Measurements from ENCODE around the gene ZBTB22.

ZBTB22 gene

GRCh38 chr6:33319939-33320314 lies 2.4 kb upstream of the ZBTB22 start:
- no peak for TF ChIP-seq CTCF (conservative IDR thresholded peaks at IDR 0.05; ENCODE audit: low read length)
- H3K4me3 ChIP-seq (ENCODE audit: low read length), result no peak overlapping the region
- no peak for DNase-seq (ENCODE audit: low read depth)

GRCh38 chr6:33318426-33319073 lies 1.0 kb upstream of the ZBTB22 start:
- no peak for TF ChIP-seq CTCF (conservative IDR thresholded peaks at IDR 0.05; ENCODE audit: low read length)
- H3K4me3 ChIP-seq (ENCODE audit: low read length), result peak overlapping the region; percentile 79
- no peak for DNase-seq (ENCODE audit: low read depth)

GRCh38 chr6:33317419-33317668 lies 200 bp downstream of the ZBTB22 start:
- no peak for DNase-seq (ENCODE audit: low read depth)
- TF ChIP-seq CTCF (conservative IDR thresholded peaks at IDR 0.05; ENCODE audit: low read length), result no peak
- peak overlapping the region; percentile 79 for H3K4me3 ChIP-seq (ENCODE audit: low read length)

- DNase-seq (ENCODE audit: low read depth), result no peak
- TF ChIP-seq CTCF (conservative IDR thresholded peaks at IDR 0.05; ENCODE audit: low read length), result no peak
Measured at GRCh38 chr6:33316603-33317418, 733 bp downstream of the ZBTB22 start.

GRCh38 chr6:33315793-33316602 lies 1.5 kb downstream of the ZBTB22 start:
- H3K4me3 ChIP-seq (ENCODE audit: low read length), result no peak overlapping the region
- no peak for TF ChIP-seq CTCF (conservative IDR thresholded peaks at IDR 0.05; ENCODE audit: low read length)
- DNase-seq (ENCODE audit: low read depth), result no peak

More at GRCh38 chr6:33316603-33317418, 733 bp downstream of the ZBTB22 start:
- H3K4me3 ChIP-seq (ENCODE audit: low read length), result peak overlapping the region; percentile 79

DNA sequence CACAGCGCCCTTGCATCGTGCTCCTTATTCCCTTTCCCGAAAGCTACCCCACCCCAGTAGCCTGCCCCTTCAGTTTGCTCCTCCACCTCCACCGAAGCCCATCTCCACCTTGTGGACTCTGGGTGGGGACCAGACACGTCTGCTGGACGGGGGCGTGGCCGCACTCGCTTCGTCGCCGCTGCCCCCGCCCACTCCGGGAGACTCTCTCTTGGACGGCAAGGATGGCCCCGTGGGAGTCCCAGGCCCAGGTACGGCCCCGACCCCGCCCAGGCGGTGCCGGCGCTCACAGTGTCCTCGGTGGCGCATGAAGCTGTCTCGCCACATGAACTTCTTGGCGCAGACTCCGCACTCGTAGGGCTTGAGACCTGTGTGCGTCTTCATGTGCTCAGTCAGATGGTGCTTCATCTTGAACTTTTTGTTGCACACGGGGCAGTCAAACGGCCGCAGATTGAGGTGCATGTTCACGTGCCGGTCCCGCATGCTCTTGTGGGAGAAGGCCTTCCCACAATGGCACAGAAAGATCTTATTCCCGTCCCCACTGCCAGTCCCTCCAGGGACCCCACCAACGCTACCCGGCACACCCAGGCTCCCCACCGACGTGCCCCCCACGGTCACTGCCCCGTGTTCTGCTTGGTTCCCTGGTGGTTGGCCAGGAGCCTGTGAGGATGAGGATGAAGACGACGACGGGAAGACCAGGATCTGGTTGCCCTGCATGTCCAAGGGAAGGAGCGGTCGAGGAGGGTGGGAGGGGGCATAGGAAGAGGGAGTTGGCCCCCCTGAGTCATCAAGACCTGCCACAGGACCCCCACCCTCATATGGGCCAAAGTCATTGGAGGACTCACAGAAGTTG lies 2.4 kb downstream of the ZBTB22 start:
- no peak for TF ChIP-seq CTCF (conservative IDR thresholded peaks at IDR 0.05; ENCODE audit: low read length)
- DNase-seq (ENCODE audit: low read depth), result no peak
- H3K4me3 ChIP-seq (ENCODE audit: low read length), result peak overlapping the region; percentile 94

Data from AG10803 (cell line).